HG03378 (cell line): Measurements from ENCODE around the gene AOAH.
"Not testable (repeated sequence)": the region's sequence is repeated elsewhere in the genome, so short reads cannot be mapped to it uniquely, and the experiment has no call there.

Experiments used
- ATAC-seq: cut with Tn5 transposase; IDR thresholded peaks from one replicate; pipeline ENCODE4 v1.9.1; 2021; ENCODE audit warnings: mild to moderate bottlenecking, moderate library complexity; ENCODE audit not compliant: unreplicated experiment

AOAH gene

GRCh38 chr7:36514289-36515243 lies 209.7 kb downstream of the AOAH start:
- ATAC-seq, result no peak

GRCh38 chr7:36513393-36513792 lies 210.9 kb downstream of the AOAH start:
- ATAC-seq, result no peak

GRCh38 chr7:36512616-36513015 lies 211.7 kb downstream of the AOAH start:
- no peak for ATAC-seq

- ATAC-seq, result no peak
Observed at GRCh38 chr7:36509962-36510361, 214.3 kb downstream of the AOAH start.

DNA sequence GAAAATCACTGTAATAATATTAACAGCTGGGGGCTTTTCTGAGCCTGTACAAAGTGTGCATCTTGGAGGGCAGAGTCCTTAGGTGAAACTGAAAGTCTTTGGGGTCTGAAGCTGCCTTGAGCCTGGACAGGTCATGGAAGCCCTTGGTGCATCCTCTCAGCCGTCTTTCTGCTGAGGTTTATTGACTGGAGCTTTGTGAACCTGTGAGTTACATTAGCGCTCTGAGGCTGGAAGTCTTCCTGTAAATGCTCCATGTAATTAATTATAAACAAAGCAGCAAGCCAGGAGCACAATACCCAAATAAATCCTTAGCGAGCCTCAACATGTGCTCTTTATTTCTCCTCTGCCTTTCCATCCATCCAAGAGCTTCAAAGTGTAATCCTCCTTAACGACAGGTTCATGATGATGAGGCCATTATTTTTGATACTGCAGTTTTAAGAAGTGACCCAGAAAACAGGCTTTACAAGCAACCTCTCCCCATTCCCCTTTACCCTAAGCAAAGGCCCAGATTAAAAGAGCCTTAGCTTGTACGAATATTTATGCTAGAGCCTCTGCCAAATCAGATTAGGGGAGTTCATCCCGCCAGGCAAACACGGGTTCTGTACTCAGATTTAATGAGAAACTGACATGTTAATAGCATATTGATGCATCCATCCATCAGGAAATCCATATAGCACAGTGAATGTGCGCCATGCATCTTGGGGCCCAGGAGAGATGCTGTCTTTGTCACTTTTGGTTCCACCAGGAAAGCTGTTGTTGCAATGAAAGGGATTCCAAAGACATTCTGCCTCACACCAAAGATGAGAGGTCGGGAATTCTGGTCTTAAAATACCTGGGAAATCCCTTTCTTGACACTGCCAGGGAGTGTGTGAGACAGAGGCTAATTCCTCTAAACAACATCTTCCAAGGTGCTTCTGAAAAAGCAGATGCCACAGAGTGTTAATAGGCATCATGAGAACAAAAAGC lies 216.5 kb downstream of the AOAH start:
- no peak for ATAC-seq

- ATAC-seq, result no peak
Observed at GRCh38 chr7:36506820-36507219, 217.5 kb downstream of the AOAH start.

DNA sequence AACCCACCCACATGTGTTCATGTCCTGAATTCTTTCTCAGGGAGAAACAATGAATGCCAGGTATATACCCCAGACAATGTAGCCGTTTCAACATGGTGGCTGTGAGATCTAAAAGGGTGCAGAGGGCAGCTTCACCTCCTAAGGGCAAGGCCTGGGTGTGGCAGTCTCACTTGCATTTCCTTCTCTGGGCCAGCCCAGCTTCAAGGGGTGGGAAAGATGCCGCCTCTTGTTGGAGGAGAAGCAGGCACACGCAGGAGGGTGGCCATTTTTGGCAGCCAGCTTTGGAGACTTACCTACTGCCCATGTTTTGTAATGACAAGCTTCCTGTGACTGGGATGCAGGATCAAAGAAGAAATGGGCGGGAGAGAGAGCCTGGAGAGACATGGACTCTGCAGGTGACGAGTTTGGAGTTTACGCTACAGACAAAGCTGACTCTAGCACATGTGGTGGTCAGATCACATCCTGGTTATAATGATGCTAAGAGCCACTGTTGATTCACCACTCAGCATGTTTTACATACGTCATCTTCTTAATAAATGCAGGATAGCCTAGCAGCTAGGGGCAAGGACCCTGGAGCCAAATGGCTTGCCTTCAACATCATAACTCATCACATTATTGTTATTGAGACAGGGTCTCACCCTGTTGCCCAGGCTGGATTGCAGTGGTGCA lies 218.0 kb downstream of the AOAH start:
- ATAC-seq, result no peak

DNA sequence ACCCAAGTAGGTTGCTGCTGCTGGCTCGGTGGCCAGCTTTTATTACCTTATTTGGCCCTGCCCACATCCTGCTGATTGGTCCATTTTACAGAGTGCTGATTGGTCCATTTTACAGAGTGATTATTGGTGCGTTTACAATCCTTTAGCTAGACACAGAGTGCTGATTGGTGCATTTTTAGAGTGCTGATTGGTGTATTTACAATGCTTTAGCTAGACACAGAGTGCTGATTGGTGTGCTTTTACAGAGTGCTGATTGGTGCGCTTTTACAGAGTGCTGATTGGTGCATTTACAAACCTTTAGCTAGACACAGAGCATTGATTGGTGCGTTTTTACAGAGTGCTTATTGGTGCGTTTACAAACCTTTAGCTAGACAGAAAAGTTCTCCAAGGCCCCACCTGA lies 219.7 kb downstream of the AOAH start:
- not testable (repeated sequence) for ATAC-seq

DNA sequence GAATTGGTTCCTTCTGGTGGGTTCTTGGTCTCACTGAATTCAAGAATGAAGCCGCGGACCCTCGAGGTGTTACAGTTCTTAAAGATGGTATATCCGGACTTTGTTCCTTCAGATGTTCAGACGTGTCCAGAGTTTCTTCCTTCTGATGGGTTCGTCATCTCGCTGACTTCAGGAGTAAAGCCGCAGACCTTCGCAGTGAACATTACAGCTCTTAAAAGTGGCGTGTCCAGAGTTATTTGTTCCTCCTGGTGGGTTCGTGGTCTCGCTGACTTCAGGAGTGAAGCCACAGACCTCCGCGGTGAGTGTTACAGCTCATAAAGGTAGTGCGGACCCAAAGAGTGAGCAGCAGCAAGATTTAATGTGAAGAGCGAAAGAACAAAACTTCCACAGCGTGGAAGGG lies 220.1 kb downstream of the AOAH start:
- not testable (repeated sequence) for ATAC-seq

DNA sequence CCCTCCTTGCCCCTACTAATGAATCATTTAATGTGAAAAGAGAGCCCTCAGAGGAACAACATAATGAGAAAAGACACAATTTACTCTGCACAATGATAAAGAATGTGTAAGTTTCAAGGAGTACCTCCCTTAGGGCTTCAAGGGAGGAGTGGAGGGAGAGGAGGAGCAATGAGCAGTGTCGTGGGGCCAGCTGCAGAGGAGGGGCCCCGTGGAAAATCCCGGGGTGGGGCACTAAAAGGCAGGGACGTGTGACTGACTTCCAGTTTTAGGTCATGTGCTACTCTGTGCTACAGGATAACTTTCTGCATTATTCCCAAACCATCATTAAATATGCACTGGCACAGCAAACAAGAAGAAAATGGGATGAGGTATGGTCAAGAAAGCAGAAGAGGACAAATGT lies 226.5 kb downstream of the AOAH start:
- ATAC-seq, result no peak

- ATAC-seq, result not testable (repeated sequence)
Observed at GRCh38 chr7:36497176-36497575, 227.1 kb downstream of the AOAH start.

- ATAC-seq, result no peak
Observed at GRCh38 chr7:36496576-36496975, 227.7 kb downstream of the AOAH start.

GRCh38 chr7:36491317-36491716 lies 233.0 kb downstream of the AOAH start:
- ATAC-seq, result no peak

GRCh38 chr7:36490419-36490830 lies 233.9 kb downstream of the AOAH start:
- ATAC-seq, result no peak

DNA sequence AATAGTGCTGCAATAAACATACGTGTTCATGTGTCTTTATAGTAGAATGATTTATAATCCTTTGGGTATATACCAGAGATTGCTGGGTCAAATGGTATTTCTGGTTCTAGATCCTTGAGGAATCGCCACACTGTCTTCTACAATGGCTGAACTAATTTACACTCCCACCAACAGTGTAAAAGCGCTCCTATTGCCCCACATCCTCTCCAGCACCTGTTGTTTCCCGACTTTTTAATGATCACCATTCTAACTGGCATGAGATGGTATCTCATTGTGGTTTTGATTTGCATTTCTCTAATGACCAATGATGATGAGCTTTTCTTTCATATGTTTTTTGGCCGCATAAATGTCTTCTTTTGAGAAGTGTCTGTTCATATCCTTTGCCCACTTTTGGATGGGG lies 235.6 kb downstream of the AOAH start:
- not testable (repeated sequence) for ATAC-seq

DNA sequence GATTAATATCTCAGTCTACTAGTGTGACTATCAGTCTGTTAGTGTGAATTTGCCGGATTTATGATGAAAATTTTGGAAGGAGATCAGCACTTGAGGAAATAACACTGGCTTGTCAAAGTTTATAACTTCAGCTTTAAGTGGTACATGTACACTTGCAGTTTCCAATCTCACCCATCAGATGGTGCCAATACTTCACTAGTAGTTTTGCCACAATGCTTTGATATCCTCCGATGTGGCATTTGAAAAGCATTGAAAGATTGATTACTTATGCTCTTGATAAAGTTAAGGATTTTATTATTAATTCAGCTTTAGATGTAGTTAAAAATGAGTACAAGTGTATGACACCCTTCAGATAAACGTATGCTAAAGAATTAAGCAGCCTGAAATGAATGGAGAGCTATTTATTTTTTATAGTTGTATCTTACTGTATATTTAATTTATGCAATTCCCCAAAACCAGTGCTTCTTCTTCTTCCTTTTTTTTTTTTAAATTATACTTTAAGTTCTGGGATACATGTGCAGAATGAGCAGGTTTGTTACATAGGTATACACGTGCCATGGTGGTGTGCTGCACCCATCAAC lies 236.4 kb downstream of the AOAH start:
- no peak for ATAC-seq

DNA sequence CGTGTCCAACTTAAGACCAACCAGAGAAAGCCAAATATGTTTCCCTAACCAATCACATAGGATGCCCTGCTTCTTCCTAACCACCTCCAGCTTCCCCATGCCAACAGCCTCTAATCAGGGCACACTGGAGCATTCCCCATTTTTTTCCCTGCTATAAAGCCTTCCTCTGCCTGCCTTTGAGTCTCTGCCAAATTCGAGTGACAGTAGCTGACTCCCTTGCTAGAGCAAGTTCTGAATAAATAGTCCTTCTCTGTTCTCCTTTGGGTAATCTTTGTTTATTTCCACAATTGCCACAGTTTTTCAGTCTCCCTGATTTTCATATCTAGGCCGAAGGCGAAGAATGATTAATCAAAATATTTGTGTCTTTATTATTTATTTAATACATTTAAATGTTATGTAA lies 238.0 kb downstream of the AOAH start:
- ATAC-seq, result no peak

GRCh38 chr7:36484265-36484664 lies 240.0 kb downstream of the AOAH start:
- ATAC-seq, result no peak

- ATAC-seq, result not testable (repeated sequence)
Observed at GRCh38 chr7:36483853-36484252, 240.4 kb downstream of the AOAH start.

GRCh38 chr7:36478745-36479144 lies 245.5 kb downstream of the AOAH start:
- ATAC-seq, result no peak

DNA sequence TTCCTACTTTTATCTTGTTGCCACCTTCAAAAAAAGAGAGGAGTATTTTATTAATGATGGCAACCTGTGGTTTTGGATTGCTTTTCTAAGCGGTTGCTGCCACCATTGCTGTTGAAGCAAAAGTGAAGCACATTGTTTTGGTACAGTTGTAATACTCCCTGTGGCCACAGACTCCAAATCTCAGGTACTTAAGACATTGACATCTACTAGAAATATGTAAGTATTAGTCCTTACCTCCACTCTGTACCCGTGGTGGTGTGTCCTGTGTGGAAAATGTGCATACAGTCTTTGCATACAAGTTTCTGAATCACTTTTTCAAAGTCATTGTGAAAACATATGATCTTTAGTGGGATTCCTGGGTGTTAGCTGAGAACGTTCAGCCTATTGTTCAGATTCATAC lies 248.9 kb downstream of the AOAH start:
- no peak for ATAC-seq
